A549 (cell line): Measurements from ENCODE around the gene H19. TPM values are rescaled to one million over a fixed set of nuclear protein-coding genes. Genes with fewer than 3 reads are reported as not detected.

Source experiments
- ATAC-seq, 2 experiments: fragments of 200-7000 bp in 1 of 2; fragments of >200 bp in 1 of 2; cut with Nextera tagmentation in 1 of 2; cut with Tn5 transposase in 1 of 2; 3 replicates each; pipeline versions ENCODE4 v1.8.0 to v1.9.1; 2018 to 2020; ENCODE audit warnings: mild to moderate bottlenecking in 1 of 2, moderate library complexity in 1 of 2
- CTCF ChIA-PET: fragments of 300-600 bp; sonication (Branson Sonifier 250); formaldehyde crosslinking; extraction: SDS; loops from one replicate; lab custom pipeline; 2021; ENCODE audit warnings: antibody characterized with exemption, inconsistent platforms; lab: Yijun Ruan, JAX
- POLR2A ChIA-PET: fragments of 350-600 bp; formaldehyde crosslinking; extraction: SDS; loops from one replicate; lab custom pipeline; 2021; ENCODE audit warnings: antibody characterized with exemption, inconsistent platforms; lab: Yijun Ruan, JAX
- DNase-seq, 2 experiments: peaks; one replicate each; pipeline versions ENCODE4 v3.0.0 to v3.0.0-alpha.2; 2011 to 2016; ENCODE audit warnings: low read depth in 1 of 2, low spot score in 1 of 2
- FAIRE-seq: peaks from 2 replicates; lab custom pipeline; 2011; peaks lifted over from hg19 to GRCh38; lab: Jason Lieb, UNC
- H3K27ac ChIP-seq, 2 experiments: fragments of >200 bp; sonication (Bioruptor Twin); formaldehyde crosslinking; 3 replicates each; pipeline ENCODE4 v1.5.1; 2016 to 2017
- H3K4me1 ChIP-seq: fragments of >200 bp; sonication (Bioruptor Twin); formaldehyde crosslinking; 3 replicates; pipeline ENCODE4 v1.6.1; 2016
- H3K4me2 ChIP-seq: fragments of >200 bp; sonication (Bioruptor Twin); formaldehyde crosslinking; 3 replicates; pipeline ENCODE4 v1.6.1; 2016
- H3K4me3 ChIP-seq: fragments of >200 bp; sonication (Bioruptor Twin); formaldehyde crosslinking; 3 replicates; pipeline ENCODE4 v1.5.1; 2016
- H3K9me3 ChIP-seq: fragments of >200 bp; sonication (Bioruptor Twin); formaldehyde crosslinking; 3 replicates; pipeline ENCODE4 v1.6.1; 2016
- BCL3 ChIP-seq: fragments of >200 bp; sonication (Bioruptor Twin); formaldehyde crosslinking; IDR thresholded peaks from 3 replicates; pipeline ENCODE4 v1.6.1; 2016
- BHLHE40 ChIP-seq: IDR thresholded peaks from 2 replicates; pipeline ENCODE4 v1.6.1; 2012; ENCODE audit warnings: low read depth, low read length, inconsistent platforms
- CHD4 ChIP-seq: fragments of 200-600 bp; sonication (generic); IDR thresholded peaks from 2 replicates; pipeline ENCODE4 v1.6.1; 2016; ENCODE audit warnings: antibody characterized with exemption, mild to moderate bottlenecking, borderline replicate concordance
- CTCF ChIP-seq: fragments of >200 bp; sonication (Bioruptor Twin); formaldehyde crosslinking; IDR thresholded peaks from 3 replicates; pipeline ENCODE4 v1.5.1; 2016
- EHF ChIP-seq: fragments of 250-450 bp; sonication (Bioruptor Pico); IDR thresholded peaks from 2 replicates; pipeline ENCODE4 v1.5.0; 2020; ENCODE audit warnings: mild to moderate bottlenecking
- EHMT2 ChIP-seq: fragments of 200-600 bp; sonication (generic); IDR thresholded peaks from 2 replicates; pipeline ENCODE4 v1.6.1; 2016; ENCODE audit warnings: antibody characterized with exemption, low read depth, mild to moderate bottlenecking, moderate library complexity
- HEYL ChIP-seq: fragments of 250-450 bp; sonication (Bioruptor Pico); IDR thresholded peaks from 2 replicates; pipeline ENCODE4 v1.8.0; 2021; ENCODE audit warnings: mild to moderate bottlenecking, moderate library complexity
- HOXA7 ChIP-seq: fragments of 250-450 bp; sonication (Bioruptor Pico); IDR thresholded peaks from 2 replicates; pipeline ENCODE4 v1.5.0; 2020; ENCODE audit warnings: mild to moderate bottlenecking, moderate library complexity
- HOXB13 ChIP-seq: fragments of 250-450 bp; sonication (Bioruptor Pico); IDR thresholded peaks from 2 replicates; pipeline ENCODE4 v1.5.0; 2020; ENCODE audit warnings: low read depth, mild to moderate bottlenecking, moderate library complexity
- HOXB5 ChIP-seq: fragments of 250-450 bp; sonication (Bioruptor Pico); IDR thresholded peaks from 2 replicates; pipeline ENCODE4 v1.5.0; 2020; ENCODE audit warnings: mild to moderate bottlenecking, moderate library complexity
- JUNB ChIP-seq: fragments of >200 bp; sonication (Bioruptor Twin); formaldehyde crosslinking; IDR thresholded peaks from 2 replicates; pipeline ENCODE4 v1.6.1; 2016
- KDM1A ChIP-seq: fragments of 200-600 bp; sonication (generic); IDR thresholded peaks from 2 replicates; pipeline ENCODE4 v1.6.1; 2016; ENCODE audit warnings: low read depth, mild to moderate bottlenecking
- KDM5A ChIP-seq: fragments of 200-600 bp; sonication (generic); IDR thresholded peaks from 2 replicates; pipeline ENCODE4 v1.6.1; 2016; ENCODE audit warnings: antibody characterized with exemption, mild to moderate bottlenecking
- MAFK ChIP-seq: fragments of 450-650 bp; IDR thresholded peaks from 2 replicates; pipeline ENCODE4 v1.6.1; 2014; ENCODE audit not compliant: partially characterized antibody
- MAZ ChIP-seq: fragments of 150-350 bp; IDR thresholded peaks from 2 replicates; pipeline ENCODE4 v1.6.1; 2014; ENCODE audit warnings: antibody characterized with exemption, low read depth, low read length, borderline replicate concordance
- NFE2L2 ChIP-seq: fragments of 150-350 bp; conservative IDR thresholded peaks from 2 replicates; pipeline ENCODE4 v1.6.1; 2014; ENCODE audit warnings: low read length
- NR3C1 ChIP-seq: fragments of >200 bp; sonication (Bioruptor Twin); formaldehyde crosslinking; IDR thresholded peaks from 3 replicates; pipeline ENCODE4 v1.6.1; 2017
- PHF8 ChIP-seq: fragments of 200-600 bp; sonication (generic); IDR thresholded peaks from 2 replicates; pipeline ENCODE4 v1.6.1; 2016; ENCODE audit warnings: low read depth, mild to moderate bottlenecking, antibody characterized with exemption, moderate library complexity, borderline replicate concordance
- POLR2A ChIP-seq: IDR thresholded peaks from 2 replicates; pipeline ENCODE4 v1.6.1; 2012; ENCODE audit warnings: mild to moderate bottlenecking, low read length
- RARB ChIP-seq: fragments of 250-450 bp; sonication (Bioruptor Pico); IDR thresholded peaks from 2 replicates; pipeline ENCODE4 v1.8.0; 2021; ENCODE audit warnings: mild to moderate bottlenecking, moderate library complexity
- RFX5 ChIP-seq: fragments of 450-650 bp; IDR thresholded peaks from 2 replicates; pipeline ENCODE4 v1.7.1; 2014; ENCODE audit warnings: antibody characterized with exemption, mild to moderate bottlenecking, moderate library complexity
- SMC3 ChIP-seq: fragments of >200 bp; sonication (Bioruptor Twin); formaldehyde crosslinking; IDR thresholded peaks from 3 replicates; pipeline ENCODE4 v1.6.1; 2018; ENCODE audit warnings: inconsistent platforms
- SREBF2 ChIP-seq: fragments of 450-650 bp; IDR thresholded peaks from 2 replicates; pipeline ENCODE4 v1.6.1; 2014; ENCODE audit warnings: mild to moderate bottlenecking, moderate library complexity
- TFCP2L1 ChIP-seq: fragments of 250-450 bp; sonication (Bioruptor Pico); IDR thresholded peaks from 2 replicates; pipeline ENCODE4 v1.5.0; 2021; ENCODE audit warnings: mild to moderate bottlenecking
- ZSCAN20 ChIP-seq: fragments of 250-450 bp; sonication (Bioruptor Pico); IDR thresholded peaks from 2 replicates; pipeline ENCODE4 v1.8.0; 2022; ENCODE audit warnings: mild to moderate bottlenecking, moderate library complexity
- WGBS: methylation state at CpG from one replicate; pipeline ENCODE4 v1.1.6; 2017; ENCODE audit errors: missing lambda C conversion rate; 5-methylcytosine and 5-hydroxymethylcytosine counted together
- polyA plus RNA-seq, 4 experiments: library from polyadenylated mRNA; depleted of rRNA in 3 of 4; stranded (reverse); fragments of >200 nt; fragmentation: RNase III in 1 of 4; extraction: RNeasy Plus Mini Kit Qiagen cat#74134 plus additional on column Dnase treatment in 1 of 4; gene quantifications; 2 replicates in 3 of 4; 3 replicates in 1 of 4; pipeline ENCODE4 v1.2.3, GENCODE V29; 2011 to 2017
- TF ChIP-seq, protein P1 (sequence below): IDR thresholded peaks from 2 replicates; pipeline ENCODE4 v1.6.1; 2012
- TF ChIP-seq, protein P2 (sequence below): IDR thresholded peaks from 2 replicates; pipeline ENCODE4 v1.6.1; 2012; ENCODE audit warnings: low read depth, borderline replicate concordance

Gene H19
- polyA plus RNA-seq, 2 of the 4 experiments (the other 2 are of a cell fraction) = 16.6 to 37.1 TPM

- DNase-seq (no peak), FAIRE-seq (no peak), ATAC-seq (no peak)
- no peak overlapping the region for H3K4me2 ChIP-seq
- ChIA-PET POLR2A (no interaction called here), CTCF (interaction anchor here (0.8 to 21.3 kb wide), 30 partner anchors 8 to 590 kb away, joined by 3 to 1333 read pairs (median 6); partner anchors contain the start of genes H19, IGF2, INS and SYT8)
- H3K4me3 ChIP-seq = no peak overlapping the region
- no peaks in the 10 kb centered on the region for H3K4me1 ChIP-seq
- WGBS = no CpG with 5 or more reads among the region's 14 CpGs
- no peak for TF ChIP-seq EHF
- TF ChIP-seq SREBF2 = no peak
- TF ChIP-seq NFE2L2 = no peak
- no peak for TF ChIP-seq HEYL
- TF ChIP-seq KDM1A = no peak
- no peak for TF ChIP-seq RARB (CRISPR knock-in tag)
- TF ChIP-seq CHD4 = no peak
- TF ChIP-seq NR3C1 = no peak
- TF ChIP-seq TFCP2L1 = no peak
- TF ChIP-seq, protein P1, sequence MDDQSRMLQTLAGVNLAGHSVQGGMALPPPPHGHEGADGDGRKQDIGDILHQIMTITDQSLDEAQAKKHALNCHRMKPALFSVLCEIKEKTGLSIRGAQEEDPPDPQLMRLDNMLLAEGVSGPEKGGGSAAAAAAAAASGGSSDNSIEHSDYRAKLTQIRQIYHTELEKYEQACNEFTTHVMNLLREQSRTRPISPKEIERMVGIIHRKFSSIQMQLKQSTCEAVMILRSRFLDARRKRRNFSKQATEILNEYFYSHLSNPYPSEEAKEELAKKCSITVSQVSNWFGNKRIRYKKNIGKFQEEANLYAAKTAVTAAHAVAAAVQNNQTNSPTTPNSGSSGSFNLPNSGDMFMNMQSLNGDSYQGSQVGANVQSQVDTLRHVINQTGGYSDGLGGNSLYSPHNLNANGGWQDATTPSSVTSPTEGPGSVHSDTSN = no peak
- no peak for TF ChIP-seq HOXA7 (CRISPR knock-in tag)
- TF ChIP-seq CTCF = no peak
- no peak for TF ChIP-seq KDM5A
- TF ChIP-seq ZSCAN20 = no peak
- TF ChIP-seq HOXB5 (CRISPR knock-in tag) = no peak
- TF ChIP-seq, protein P2, sequence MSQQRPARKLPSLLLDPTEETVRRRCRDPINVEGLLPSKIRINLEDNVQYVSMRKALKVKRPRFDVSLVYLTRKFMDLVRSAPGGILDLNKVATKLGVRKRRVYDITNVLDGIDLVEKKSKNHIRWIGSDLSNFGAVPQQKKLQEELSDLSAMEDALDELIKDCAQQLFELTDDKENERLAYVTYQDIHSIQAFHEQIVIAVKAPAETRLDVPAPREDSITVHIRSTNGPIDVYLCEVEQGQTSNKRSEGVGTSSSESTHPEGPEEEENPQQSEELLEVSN = no peak
- TF ChIP-seq BCL3 = no peak
- TF ChIP-seq MAFK = no peak
- H3K9me3 ChIP-seq = no peaks in the 10 kb centered on the region
- H3K27ac ChIP-seq = no peak overlapping the region
These were observed 37.7 kb upstream of the H19 start for GRCh38 chr11:2035382-2035781.

GRCh38 chr11:2031058-2031457, 33.4 kb upstream of the H19 start:
- no peak for TF ChIP-seq BHLHE40
- TF ChIP-seq JUNB = no peak
- no peak for TF ChIP-seq HOXB5 (CRISPR knock-in tag)
- no peak for TF ChIP-seq PHF8
- no peak for TF ChIP-seq KDM5A
- TF ChIP-seq, protein P2 = no peak
- TF ChIP-seq MAZ = no peak
- no peak for TF ChIP-seq POLR2A
- no peak for TF ChIP-seq EHMT2
- TF ChIP-seq HOXB13 = no peak
- no peak for TF ChIP-seq SMC3
- no peak for TF ChIP-seq RFX5
- CTCF ChIA-PET = interaction anchor here (1.0 to 21.3 kb wide), 3 partner anchors 122 to 378 kb away, joined by 3 to 1333 read pairs (median 3); partner anchors contain the start of gene INS

More at GRCh38 chr11:2031058-2031457, 33.4 kb upstream of the H19 start:
- DNase-seq (no peak), FAIRE-seq (no peak), ATAC-seq (no peak)
- POLR2A ChIA-PET = no interaction called here
- Histone ChIP-seq H3K4me2 (no peak overlapping the region), H3K4me1 (no peaks in the 10 kb centered on the region), H3K27ac (no peak overlapping the region), H3K9me3 (no peaks in the 10 kb centered on the region), H3K4me3 (no peak overlapping the region)
- WGBS = no CpG with 5 or more reads among the region's 10 CpGs
